22Rv1 (cell line): ENCODE measurements around the gene RTTN.

ENCODE experiments used
- ZFX ChIP-seq: fragments of 450-650 bp; IDR thresholded peaks from 2 replicates; pipeline ENCODE4 v1.6.1; 2017; ENCODE audit warnings: antibody characterized with exemption, borderline replicate concordance
- TF ChIP-seq, protein P1 (sequence below): fragments of 450-650 bp; IDR thresholded peaks from 2 replicates; pipeline ENCODE4 v1.5.1; 2017; ENCODE audit warnings: mild to moderate bottlenecking

- TF ChIP-seq, protein P1, sequence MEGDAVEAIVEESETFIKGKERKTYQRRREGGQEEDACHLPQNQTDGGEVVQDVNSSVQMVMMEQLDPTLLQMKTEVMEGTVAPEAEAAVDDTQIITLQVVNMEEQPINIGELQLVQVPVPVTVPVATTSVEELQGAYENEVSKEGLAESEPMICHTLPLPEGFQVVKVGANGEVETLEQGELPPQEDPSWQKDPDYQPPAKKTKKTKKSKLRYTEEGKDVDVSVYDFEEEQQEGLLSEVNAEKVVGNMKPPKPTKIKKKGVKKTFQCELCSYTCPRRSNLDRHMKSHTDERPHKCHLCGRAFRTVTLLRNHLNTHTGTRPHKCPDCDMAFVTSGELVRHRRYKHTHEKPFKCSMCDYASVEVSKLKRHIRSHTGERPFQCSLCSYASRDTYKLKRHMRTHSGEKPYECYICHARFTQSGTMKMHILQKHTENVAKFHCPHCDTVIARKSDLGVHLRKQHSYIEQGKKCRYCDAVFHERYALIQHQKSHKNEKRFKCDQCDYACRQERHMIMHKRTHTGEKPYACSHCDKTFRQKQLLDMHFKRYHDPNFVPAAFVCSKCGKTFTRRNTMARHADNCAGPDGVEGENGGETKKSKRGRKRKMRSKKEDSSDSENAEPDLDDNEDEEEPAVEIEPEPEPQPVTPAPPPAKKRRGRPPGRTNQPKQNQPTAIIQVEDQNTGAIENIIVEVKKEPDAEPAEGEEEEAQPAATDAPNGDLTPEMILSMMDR: no peak
- no peak for TF ChIP-seq ZFX
These were observed 180.7 kb downstream of the RTTN start for GRCh38 chr18:70024829-70025228.
